Mucosa of gallbladder (tissue), 1 donor: Measurements from ENCODE around the gene PTGES. TPM values are rescaled to one million over a fixed set of nuclear protein-coding genes. Genes with fewer than 3 reads are reported as not detected.
"Not testable (repeated sequence)": the region's sequence is repeated elsewhere in the genome, so short reads cannot be mapped to it uniquely, and the experiment has no call there.

ENCODE experiments used
- DNase-seq: peaks from one replicate; pipeline ENCODE4 v3.0.0-alpha.2; 2020; ENCODE audit warnings: low spot score
- total RNA-seq: library from RNA; stranded (reverse); gene quantifications from one replicate; pipeline ENCODE4 v1.2.1, GENCODE V29; 2021
- donor health status: DM: no; HTN: no; CAD: no.

The PTGES gene
- total RNA-seq, 1 donor from 2014 or later, result 5.0 TPM

GRCh38 chr9:129770741-129771140 lies 17.9 kb upstream of the PTGES start:
- DNase-seq, result no peak

- DNase-seq, result no peak
Measured at GRCh38 chr9:129769669-129770068, 16.8 kb upstream of the PTGES start.

- no peak for DNase-seq
Measured at GRCh38 chr9:129768486-129768885, 15.6 kb upstream of the PTGES start.

GRCh38 chr9:129765764-129766317 lies 13.0 kb upstream of the PTGES start:
- DNase-seq, result no peak

- no peak for DNase-seq
Measured at GRCh38 chr9:129762985-129763926, 10.4 kb upstream of the PTGES start.

- DNase-seq, result not testable (repeated sequence)
Measured at GRCh38 chr9:129762370-129762984, 9.6 kb upstream of the PTGES start.

GRCh38 chr9:129761901-129762369 lies 9.1 kb upstream of the PTGES start:
- no peak for DNase-seq

GRCh38 chr9:129761293-129761900 lies 8.6 kb upstream of the PTGES start:
- peak; percentile 65 for DNase-seq

- DNase-seq, result not testable (repeated sequence)
Measured at GRCh38 chr9:129760784-129761183, 7.9 kb upstream of the PTGES start.

- no peak for DNase-seq
Measured at GRCh38 chr9:129759804-129760502, 7.1 kb upstream of the PTGES start.

GRCh38 chr9:129759319-129759718 lies 6.5 kb upstream of the PTGES start:
- no peak for DNase-seq

- DNase-seq, result no peak
Measured at GRCh38 chr9:129757045-129757444, 4.2 kb upstream of the PTGES start.

- no peak for DNase-seq
Measured at GRCh38 chr9:129756191-129756590, 3.3 kb upstream of the PTGES start.

GRCh38 chr9:129755151-129755550 lies 2.3 kb upstream of the PTGES start:
- no peak for DNase-seq

GRCh38 chr9:129751841-129752801 lies 721 bp downstream of the PTGES start:
- DNase-seq, result peak; percentile 64

GRCh38 chr9:129750013-129750638 lies 2.7 kb downstream of the PTGES start:
- DNase-seq, result no peak

GRCh38 chr9:129749575-129749974 lies 3.3 kb downstream of the PTGES start:
- no peak for DNase-seq

GRCh38 chr9:129749052-129749451 lies 3.8 kb downstream of the PTGES start:
- not testable (repeated sequence) for DNase-seq

GRCh38 chr9:129748249-129748648 lies 4.6 kb downstream of the PTGES start:
- no peak for DNase-seq
